Mucosa of descending colon (tissue), 3 donors: ENCODE measurements around the gene MAGI2. TPM values are rescaled to one million over a fixed set of nuclear protein-coding genes. Genes with fewer than 3 reads are reported as not detected.
A peak's percentile ranks its signal among the peaks of the same experiment; 100 is the strongest.

Experiments
- ATAC-seq: fragments of 200-7000 bp; cut with Tn5 transposase; one replicate; pipeline ENCODE4 v1.9.1; 2020; ENCODE audit warnings: mild to moderate bottlenecking, moderate library complexity
- DNase-seq, 3 donors: peaks; one replicate each; pipeline ENCODE4 v3.0.0-alpha.2; 2020
- H3K36me3 ChIP-seq: fragments of 200-600 bp; one replicate; pipeline ENCODE4 v1.8.0; 2021; ENCODE audit warnings: low read depth, mild to moderate bottlenecking
- H3K4me1 ChIP-seq: fragments of 200-600 bp; one replicate; pipeline ENCODE4 v1.8.0; 2021; ENCODE audit warnings: low read depth, mild to moderate bottlenecking
- H3K4me3 ChIP-seq: fragments of 200-600 bp; one replicate; pipeline ENCODE4 v1.8.0; 2021; ENCODE audit warnings: mild to moderate bottlenecking
- H3K9me3 ChIP-seq: fragments of 200-600 bp; one replicate; pipeline ENCODE4 v1.8.0; 2021; ENCODE audit warnings: mild to moderate bottlenecking
- intact Hi-C, 2 donors: fragments of 100-400 bp; cut with DNase I in 1 of 2; cut with micrococcal nuclease in 1 of 2; formaldehyde crosslinking; loops; one replicate each; pipeline versions ENCODE4 v1.11.0 to v1.11.1; 2022; cut with DNase I, micrococcal nuclease
- total RNA-seq, 3 donors: library from RNA; stranded (reverse); fragmentation: NEBNext Ultra II Directional in 2 of 3; extraction: Animal tissue kit (Norgen Biotek cat#: 25700) in 2 of 3; gene quantifications; one replicate each; pipeline versions ENCODE4 v1.2.1 to v1.2.4, GENCODE V29; 2021 to 2023
- TF ChIP-seq, protein P1 (sequence below): fragments of 200-600 bp; IDR thresholded peaks from one replicate; pipeline ENCODE4 v1.8.0; 2022; ENCODE audit warnings: antibody characterized with exemption, mild to moderate bottlenecking
- donor health status: DM: no; HTN: no; CAD: no; lungs with moderate emphysema.
- donor health status: DM: no; HTN: no; CAD: no.
- donor health status: DM: no; HTN: yes; CAD: no.

Gene MAGI2
- total RNA-seq, 3 donors from 2014 or later, result 1.9 to 14.5 (median 2.7) TPM

DNA sequence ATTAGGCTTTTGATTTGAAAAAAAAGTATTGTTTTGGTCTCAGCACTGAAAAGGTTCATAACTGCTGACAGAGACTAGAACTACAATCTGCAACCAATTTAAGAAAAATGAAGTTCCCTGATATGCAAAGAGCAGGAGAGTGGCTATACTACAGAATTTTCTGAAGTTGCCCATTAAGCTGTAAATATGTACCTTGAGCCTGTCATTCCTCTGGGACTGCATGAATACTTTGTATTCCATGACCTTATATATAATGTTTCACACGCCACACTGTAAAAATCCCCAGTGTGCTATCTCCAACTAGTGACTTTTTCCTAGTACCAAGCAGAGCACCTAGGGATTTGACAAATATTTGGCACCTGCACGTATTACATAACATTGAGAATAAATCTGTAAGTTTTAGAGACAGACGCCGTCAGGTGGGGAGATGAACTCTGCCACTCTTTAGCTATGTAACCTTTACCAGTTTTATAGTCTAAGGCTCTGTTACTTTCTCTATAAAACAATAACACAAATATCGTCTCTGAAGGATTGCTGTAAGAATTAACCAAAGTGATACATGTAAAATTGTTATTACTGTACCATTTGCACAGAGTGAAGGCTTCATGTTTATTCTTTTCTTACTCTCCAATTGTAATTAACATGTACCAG, 235.4 kb downstream of the MAGI2 start:
- ATAC-seq, result peak; percentile 51
- intact Hi-C loops, result no loop called here
- H3K36me3 ChIP-seq, result no peaks in the 10 kb centered on the region
- no peak for DNase-seq
- H3K9me3 ChIP-seq, result no peaks in the 10 kb centered on the region
- H3K4me1 ChIP-seq, result peaks cover 7% of the 10 kb centered on the region
- TF ChIP-seq, protein P1, sequence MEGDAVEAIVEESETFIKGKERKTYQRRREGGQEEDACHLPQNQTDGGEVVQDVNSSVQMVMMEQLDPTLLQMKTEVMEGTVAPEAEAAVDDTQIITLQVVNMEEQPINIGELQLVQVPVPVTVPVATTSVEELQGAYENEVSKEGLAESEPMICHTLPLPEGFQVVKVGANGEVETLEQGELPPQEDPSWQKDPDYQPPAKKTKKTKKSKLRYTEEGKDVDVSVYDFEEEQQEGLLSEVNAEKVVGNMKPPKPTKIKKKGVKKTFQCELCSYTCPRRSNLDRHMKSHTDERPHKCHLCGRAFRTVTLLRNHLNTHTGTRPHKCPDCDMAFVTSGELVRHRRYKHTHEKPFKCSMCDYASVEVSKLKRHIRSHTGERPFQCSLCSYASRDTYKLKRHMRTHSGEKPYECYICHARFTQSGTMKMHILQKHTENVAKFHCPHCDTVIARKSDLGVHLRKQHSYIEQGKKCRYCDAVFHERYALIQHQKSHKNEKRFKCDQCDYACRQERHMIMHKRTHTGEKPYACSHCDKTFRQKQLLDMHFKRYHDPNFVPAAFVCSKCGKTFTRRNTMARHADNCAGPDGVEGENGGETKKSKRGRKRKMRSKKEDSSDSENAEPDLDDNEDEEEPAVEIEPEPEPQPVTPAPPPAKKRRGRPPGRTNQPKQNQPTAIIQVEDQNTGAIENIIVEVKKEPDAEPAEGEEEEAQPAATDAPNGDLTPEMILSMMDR, result no peak
- H3K4me3 ChIP-seq, result no peak overlapping the region

DNA sequence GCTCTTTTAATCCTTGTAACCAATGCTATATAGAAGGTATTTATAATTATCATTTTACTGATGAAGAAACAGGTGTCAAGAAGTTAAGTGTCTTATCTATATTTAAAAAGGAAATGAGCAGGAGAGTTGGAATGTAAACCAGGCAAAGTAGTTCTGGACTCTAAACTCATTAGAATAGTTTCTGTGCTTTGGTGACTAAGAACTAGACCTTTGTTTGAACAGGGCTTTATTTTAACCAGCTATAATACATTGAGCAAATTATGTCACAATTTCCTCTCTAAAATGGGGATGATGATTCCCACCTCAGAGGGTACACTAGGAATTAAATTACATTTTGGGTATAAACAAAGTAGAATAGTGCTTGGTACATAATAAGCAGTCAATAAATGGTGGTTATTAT, 236.0 kb downstream of the MAGI2 start:
- intact Hi-C loops, result no loop called here
- no peak for DNase-seq
- Histone ChIP-seq H3K4me1 (peaks cover 7% of the 10 kb centered on the region), H3K9me3 (no peaks in the 10 kb centered on the region), H3K36me3 (no peaks in the 10 kb centered on the region), H3K4me3 (no peak overlapping the region)
- peak; percentile 86 for ATAC-seq
- TF ChIP-seq, protein P1, result no peak

DNA sequence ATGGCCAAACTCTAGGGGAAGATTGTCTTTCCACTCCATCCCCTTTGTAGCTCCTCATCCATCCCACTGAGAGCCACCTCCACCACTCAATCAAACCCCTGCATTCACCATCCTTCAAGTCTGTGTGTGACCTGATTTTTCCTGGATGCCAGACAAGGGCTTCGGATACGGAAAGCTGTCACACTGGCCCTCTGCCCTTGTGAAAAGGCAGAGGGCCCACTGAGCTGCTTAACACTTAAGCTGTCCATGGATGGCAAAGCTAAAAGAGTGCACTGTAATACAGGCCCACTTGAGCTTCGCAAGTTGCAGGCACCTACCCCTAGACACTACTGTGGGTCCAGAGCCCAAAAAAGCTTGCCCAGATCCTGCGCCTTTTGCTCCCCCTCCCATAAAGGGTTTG, 237.2 kb downstream of the MAGI2 start:
- no peaks in the 10 kb centered on the region for H3K9me3 ChIP-seq
- H3K4me3 ChIP-seq, result no peak overlapping the region
- no peaks in the 10 kb centered on the region for H3K36me3 ChIP-seq
- H3K4me1 ChIP-seq, result peaks cover 7% of the 10 kb centered on the region
- DNase-seq (no peak), ATAC-seq (no peak)
- TF ChIP-seq, protein P1, result no peak
- intact Hi-C loops, result no loop called here

DNA sequence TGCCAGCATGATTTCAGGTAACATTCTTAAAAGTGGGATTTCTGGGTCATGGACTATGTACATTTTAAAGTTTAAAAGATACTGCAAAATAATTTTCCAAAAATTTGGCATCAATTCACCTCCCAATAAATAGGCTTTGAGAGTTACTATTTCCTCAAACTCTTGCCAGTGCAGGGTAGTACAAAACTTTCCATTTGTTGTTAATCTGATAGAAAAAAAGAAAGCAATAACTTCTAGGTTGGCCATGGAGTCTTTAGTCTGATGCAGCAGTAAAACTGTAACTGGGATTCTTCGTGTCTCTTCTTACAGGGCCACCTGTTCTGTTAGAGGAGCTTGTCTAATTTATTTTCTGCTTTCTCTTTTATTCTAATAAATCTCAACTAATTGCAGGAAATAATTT, 241.1 kb downstream of the MAGI2 start:
- intact Hi-C loops, result no loop called here
- no peak for ATAC-seq

DNA sequence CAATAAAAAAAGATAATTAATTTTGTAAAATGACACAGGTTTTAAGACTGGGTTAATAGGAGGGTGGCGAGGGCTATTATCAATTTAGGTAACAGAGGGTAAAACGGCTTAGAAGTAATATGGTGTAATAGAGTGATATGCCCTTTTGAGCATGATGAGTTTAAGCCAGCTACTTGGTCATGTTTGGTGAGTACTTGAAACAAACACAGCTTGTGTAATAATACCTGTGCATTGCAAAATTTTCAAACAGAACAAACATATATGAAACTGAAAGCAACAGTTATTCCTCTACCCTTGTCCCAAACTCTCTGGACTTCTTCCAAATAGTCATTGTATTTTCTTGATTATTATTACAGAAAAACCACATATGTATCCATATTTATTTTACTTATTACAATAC, 241.7 kb downstream of the MAGI2 start:
- TF ChIP-seq, protein P1, result no peak
- ATAC-seq (no peak), DNase-seq (no peak)
- Histone ChIP-seq H3K9me3 (no peaks in the 10 kb centered on the region), H3K4me3 (no peak overlapping the region), H3K36me3 (no peaks in the 10 kb centered on the region), H3K4me1 (no peaks in the 10 kb centered on the region)
- intact Hi-C loops, result no loop called here

More for the DNA sequence above, 241.1 kb downstream of the MAGI2 start:
- Histone ChIP-seq H3K9me3 (no peaks in the 10 kb centered on the region), H3K4me1 (no peaks in the 10 kb centered on the region), H3K36me3 (no peaks in the 10 kb centered on the region), H3K4me3 (no peak overlapping the region)
- TF ChIP-seq, protein P1, result no peak
- DNase-seq, result no peak

DNA sequence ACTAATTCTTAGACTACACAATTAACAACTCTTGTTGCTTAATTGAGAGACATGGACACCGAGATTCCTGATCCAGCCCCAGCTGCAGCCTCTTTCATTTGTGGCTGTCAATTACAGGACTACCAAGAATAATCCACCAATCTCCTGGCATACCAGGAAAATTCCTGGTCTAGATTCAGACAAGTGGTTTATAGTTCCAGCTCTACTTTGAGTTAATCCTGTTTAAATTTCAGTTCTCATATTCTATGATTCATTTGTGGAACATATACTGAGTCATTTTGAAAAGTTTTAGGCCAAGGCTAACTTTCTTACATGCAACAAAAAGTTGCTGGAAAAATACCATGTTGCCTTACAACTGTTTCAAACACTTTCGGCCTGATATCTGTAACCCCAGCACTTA, 253.5 kb downstream of the MAGI2 start:
- H3K9me3 ChIP-seq, result no peaks in the 10 kb centered on the region
- intact Hi-C loops, result no loop called here
- ATAC-seq (no peak), DNase-seq (no peak)
- H3K4me3 ChIP-seq, result no peak overlapping the region
- TF ChIP-seq, protein P1, result no peak
- H3K36me3 ChIP-seq, result no peaks in the 10 kb centered on the region
- no peaks in the 10 kb centered on the region for H3K4me1 ChIP-seq
